Activated CD8-positive, alpha-beta memory T cell treated with anti-CD3 and anti-CD28 coated beads, Interleukin-2, amount 50 U/mL, for 4 hours (primary cell): ENCODE measurements around the gene HPX.

Source experiments
- DNase-seq: peaks from one replicate; pipeline ENCODE4 v3.0.0-alpha.2; 2020

The HPX gene, protein sequence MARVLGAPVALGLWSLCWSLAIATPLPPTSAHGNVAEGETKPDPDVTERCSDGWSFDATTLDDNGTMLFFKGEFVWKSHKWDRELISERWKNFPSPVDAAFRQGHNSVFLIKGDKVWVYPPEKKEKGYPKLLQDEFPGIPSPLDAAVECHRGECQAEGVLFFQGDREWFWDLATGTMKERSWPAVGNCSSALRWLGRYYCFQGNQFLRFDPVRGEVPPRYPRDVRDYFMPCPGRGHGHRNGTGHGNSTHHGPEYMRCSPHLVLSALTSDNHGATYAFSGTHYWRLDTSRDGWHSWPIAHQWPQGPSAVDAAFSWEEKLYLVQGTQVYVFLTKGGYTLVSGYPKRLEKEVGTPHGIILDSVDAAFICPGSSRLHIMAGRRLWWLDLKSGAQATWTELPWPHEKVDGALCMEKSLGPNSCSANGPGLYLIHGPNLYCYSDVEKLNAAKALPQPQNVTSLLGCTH

DNA sequence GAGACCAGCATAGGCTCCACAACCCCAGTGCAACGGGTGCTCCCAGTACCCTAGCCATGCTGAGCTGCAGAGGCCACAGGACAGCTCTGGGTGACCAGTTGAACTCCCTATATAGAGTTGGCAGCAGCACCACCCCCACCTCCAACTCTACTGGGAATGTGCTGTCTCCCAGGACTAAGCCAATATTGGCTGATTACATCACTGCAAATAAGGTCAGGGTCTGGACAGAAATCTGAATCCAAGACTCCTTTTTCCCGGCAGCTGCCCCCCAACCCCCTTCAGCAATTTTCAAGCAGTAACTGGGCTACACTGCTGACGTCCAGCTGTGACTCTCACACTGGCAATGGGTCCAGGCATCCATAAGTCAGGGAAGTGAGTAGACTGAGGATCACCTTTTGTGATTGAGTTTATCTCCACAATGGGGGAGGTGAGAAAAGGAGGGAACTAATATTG is at the start of gene HPX:
TSS of gene HPX (minus strand) at position 82 of the 453 bp plus-strand sequence. CDS start at position 58, 24 bp downstream.
- DNase-seq = no peak

DNA sequence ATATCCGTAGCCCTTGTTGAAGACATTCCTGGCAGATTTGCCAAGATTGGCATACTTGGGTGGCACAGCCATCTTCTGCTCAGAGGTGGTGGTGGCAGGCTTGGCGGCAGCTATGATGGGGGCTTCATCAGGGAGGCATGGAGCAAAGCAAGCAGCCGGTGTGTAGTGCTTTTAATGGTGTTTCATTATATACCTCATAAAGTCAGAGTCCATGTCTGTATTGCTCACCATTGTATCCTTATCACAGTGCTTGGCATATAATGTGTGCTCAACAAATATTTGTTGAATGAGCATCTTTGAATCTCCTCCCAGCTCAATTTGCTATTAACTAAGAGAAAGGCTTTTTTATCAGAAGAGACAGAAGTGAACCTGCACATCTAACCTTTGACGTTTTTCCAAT is 48.5 kb upstream of the HPX start:
- no peak for DNase-seq

DNA sequence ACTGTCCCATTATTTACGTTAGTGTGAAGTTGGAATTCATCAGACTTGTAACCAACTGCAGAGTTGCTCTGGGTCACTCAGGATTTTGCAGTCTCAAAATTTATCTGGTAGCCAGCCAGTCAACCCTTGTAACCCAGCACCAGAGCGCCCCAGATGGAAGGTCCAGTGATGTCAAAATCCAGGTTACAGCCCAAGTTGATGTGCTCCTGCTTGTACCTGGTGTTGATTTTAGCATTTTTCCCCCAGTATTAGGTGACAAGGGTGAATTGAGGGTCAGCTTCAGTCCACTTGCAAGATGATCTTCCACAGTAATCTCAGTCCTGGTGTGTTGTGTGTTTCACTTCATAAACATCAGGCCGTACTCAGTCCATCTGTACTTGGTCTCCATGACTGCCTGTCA is 48.0 kb upstream of the HPX start:
- no peak for DNase-seq

DNA sequence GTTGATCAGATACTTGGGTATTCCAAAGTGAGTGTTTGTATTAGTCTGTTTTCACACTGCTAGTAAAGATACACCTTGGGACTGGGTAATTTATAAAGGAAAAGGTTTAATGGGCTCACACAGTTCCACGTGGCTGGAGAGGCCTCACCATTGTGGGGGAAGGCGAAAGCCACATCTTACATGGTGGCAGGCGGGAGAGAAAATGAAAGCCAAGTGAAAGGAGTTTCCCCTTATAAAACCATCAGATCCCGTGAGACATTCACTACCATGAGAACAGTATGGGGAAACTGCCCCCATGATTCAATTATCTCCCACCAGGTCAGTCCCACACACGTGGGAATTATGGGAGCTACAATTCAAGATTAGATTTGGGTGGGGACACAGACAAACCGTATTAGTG is 47.6 kb upstream of the HPX start:
- no peak for DNase-seq

DNA sequence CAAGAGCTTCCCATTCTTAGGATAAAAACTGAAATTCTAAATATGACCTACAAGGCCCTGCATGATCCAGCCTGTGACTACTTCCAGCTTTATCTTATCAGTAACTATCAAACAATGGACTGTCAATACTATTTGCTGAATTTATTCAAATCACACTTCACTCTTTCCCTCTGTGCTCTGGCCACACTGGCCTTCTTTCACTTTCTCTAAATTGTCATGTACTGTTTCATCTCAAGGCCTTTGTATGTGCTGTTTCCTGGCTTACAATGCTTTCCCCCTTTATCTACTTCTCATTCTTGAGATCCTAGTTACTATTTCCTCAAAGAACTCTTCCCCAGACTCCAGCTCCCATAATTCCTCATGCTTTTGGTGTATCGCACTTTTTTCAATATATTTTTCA is 46.2 kb upstream of the HPX start:
- DNase-seq = no peak

DNA sequence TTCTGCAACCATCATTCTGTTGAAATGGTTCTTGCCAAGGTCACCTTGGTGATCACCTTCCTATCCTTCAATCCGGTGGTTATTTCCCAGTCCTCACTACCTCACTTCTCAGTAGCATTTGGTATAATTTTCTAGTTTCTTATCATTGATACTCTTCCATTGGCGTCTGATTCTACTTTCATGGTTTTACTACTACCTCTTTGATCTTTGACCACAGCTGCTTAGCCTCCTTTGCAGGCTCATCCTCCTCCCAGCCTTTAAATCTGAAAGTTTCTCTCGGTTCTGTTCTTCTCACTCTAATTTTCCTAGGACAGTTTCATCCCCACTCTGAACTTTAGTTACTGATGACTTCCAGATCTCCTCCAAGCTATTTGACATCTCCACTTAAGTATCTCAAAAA is 45.5 kb upstream of the HPX start:
- DNase-seq = no peak

DNA sequence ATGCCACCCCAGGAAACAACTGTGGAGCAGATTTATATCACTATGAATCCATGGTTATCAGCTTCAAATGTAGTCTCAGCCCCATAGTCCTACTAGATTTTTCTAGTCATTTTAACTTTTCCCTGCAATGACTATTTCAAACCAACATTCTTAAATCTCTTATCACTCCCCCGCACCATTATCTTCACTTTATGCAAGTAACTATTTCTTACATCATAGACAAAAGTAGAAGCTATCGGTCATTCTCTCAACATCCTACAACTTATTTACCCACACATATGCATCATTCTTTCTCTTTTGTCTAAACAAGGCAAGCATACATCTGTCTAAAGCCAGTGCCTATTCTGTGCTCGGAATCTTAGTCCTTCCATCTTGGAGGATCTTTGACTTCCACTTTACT is 44.9 kb upstream of the HPX start:
- DNase-seq = no peak

DNA sequence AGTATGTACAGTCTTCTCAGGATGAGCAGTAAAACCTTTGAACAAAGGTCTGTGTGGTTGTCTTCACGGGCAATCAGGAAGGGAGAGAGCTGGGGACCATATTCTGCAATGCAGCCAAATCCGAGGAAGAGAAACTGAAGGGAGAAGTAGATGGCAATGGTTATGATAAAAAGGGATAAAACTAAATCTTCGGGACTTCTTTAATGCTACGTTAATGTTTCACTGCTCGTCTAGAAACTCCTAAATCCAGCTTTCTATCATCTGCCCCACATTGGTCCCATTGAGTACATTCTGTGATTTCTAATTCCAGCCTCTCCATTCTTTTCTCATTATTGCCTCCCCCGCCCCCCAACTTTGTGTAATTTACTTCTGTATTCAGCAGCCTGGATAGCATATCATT is 42.2 kb upstream of the HPX start:
- DNase-seq = no peak

DNA sequence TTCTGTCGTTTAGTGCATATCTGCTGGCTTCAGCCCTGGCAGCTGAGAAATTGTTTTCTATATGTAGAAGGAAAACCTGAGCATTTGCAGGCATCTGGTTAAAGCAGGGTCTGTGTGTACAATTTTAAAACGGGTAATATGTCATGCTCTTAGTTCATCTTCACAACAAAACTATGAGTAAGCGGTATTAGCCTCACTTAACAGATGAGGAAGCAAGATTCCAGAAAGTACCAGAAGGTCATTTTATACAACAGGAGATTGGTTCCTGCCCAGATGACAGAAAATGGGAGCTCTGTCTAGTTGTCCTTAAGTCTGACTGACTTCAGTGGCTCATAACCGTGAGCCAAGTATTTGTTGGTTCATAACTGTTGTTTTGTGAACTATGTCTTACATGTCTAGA is 41.7 kb upstream of the HPX start:
- DNase-seq = no peak

DNA sequence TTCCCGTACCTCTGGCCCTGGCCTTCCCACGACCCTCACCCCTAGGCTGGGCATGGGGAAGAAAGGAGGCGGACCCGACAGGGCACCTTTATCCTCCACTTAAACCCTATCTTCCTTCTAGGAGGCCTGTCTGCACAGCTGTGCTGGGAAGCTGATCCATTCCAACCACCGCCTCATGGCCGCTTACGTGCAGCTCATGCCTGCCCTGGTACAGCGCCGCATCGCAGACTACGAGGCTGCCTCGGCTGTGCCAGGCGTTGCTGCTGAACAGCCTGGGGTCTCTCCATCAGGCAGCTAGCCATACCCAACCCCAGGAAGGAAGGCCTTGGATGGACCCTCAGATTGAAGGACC is 41.1 kb upstream of the HPX start:
- DNase-seq = no peak

DNA sequence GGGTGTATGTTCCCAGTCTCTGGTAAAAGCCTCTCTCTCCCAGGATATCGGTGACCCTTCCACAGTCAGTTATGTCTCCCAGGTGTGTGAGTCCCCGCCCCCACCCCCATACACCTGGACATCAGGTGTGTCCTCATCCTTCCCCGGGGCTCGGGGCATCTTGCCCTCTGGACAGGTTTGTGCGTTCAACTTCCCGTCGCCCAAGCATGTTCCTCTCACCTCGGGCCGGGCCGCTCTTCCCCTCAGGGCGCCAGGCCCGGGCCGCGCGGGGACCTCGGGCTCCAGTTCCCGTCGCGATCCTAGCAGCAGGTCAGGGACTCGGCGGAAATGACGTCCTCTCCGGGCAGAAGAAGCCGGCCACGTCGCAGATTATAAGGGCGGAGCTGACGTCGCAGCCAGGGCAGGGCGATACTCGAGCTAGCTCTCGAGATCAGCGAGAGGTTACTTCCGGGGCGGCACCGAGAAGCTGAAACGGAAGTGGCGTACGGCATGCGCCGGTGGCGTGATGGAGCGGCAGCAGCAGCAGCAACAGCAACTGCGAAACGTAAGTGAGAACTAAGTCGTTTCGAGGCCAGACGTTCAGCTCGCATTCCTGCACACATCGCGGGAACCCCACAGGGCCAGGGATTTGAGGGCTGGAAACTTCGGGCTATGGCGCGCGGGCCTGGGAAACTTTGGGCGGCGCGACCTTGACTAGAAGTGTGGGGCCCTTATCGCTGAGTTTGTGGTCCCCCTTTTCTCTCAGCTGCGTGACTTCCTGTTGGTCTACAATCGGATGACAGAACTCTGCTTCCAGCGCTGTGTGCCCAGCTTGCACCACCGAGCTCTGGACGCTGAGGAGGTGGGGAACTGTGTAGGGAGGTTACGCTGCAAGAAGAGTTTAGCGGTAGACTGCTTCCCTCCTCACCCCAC is 40.5 kb upstream of the HPX start, which contains the start of the genes ARFIP2 and TIMM10B:
TSS of gene ARFIP2 (minus strand) at position 320 of the 912 bp plus-strand sequence. CDS start 910 bp downstream, outside the sequence.
TSS of gene TIMM10B (plus strand) at position 490 of the 912 bp plus-strand sequence. CDS start at position 506, 16 bp downstream.
- DNase-seq = peak; percentile 96

DNA sequence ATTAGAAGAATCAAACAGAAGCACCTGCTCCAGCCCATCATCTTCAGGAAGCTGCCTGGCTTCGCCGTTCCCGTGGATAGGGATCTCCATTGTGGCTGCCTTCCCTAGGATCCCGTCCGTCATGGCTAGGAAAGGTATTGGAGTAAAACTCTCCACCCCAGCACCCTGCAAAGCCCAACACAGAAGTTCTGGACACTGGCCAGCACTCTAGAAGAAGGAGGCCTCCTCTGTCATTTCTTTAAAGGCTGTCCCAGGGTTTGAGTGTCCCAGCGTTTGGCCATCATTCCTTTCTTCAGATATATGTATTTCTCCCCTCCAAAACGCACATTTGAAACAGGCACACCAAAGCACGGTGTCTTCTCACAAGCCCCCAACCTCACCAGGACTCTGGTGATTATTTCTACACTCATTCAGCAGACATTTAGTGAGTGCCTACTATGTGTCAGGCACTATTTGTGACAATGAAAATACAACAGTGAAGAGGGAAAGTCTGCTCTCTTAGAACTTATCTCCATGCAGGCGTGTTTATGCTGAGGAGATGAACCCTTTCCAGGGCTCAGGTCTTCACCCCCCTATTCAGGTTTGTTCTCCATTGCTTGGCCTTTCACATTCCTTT is 39.6 kb upstream of the HPX start:
- DNase-seq = no peak

DNA sequence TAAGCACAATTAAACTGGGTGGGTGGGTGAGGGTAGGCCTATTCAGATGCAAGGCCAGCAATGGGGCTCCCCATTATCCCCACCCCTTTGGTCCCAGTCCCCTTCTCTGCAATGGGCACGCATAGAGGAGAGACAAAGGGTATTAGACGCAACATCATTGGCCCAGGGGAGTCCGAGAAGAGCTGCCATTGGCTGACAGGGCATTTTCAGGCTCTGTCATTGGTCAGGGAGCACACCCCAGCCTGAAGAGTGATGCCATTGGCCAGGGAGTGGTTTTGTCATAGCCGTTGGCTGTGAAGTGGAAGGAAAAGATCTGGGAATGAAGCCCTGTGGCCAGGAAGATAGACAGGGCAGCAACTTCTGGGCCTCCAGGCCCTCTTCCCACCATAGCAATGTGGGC is 35.8 kb upstream of the HPX start:
- no peak for DNase-seq

DNA sequence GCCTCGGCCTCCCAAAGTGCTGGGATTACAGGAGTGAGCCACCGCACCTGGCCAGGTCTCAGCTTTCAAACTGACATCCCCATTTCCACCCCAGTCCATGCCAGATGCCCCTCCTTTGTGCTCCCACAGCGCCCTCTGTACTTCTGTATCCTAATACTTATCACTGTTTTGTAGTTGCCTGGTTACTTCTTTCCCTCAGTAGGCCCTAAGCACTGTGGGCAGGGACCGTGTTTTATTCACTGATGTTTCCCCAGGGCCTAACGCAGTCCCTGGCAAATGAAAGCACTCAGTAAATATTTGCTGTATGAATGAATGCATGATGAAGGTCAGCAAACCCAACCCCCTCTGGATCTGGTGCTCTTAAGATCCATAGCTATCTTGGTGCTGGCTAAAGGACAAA is 35.1 kb upstream of the HPX start:
- no peak for DNase-seq

DNA sequence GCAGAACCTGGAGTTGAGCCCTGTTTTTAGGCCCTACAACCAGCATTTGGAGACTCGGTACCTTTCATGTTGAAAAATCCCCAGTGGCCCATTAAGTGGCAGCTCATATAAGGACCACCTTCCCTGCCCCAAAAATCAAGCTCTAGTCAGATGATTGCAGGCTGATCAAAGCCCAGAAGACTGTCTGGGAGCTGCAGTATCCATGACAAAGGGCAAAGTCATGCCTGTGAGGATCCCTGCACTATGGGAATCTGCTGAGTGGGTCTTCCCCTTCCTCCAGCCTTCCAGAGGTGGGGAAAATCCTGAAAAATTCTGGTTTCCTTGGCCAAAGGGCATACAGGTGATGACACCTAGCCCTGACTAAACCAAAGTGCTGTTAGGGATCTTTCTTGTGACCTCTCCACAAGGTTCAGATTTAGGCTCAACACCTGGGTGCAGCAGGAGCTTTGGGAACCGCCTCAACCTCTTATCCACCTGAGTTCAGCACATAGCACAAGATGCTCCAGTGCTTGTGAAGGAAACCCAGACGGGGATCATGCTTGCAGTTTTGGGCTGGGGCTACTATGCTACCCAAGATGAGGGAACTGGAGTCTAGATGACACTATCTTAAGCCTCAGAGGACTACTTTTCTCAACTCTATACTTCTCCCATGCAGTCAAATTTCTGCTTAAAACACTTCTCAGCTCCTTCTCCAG is 34.2 kb upstream of the HPX start:
- DNase-seq = no peak

DNA sequence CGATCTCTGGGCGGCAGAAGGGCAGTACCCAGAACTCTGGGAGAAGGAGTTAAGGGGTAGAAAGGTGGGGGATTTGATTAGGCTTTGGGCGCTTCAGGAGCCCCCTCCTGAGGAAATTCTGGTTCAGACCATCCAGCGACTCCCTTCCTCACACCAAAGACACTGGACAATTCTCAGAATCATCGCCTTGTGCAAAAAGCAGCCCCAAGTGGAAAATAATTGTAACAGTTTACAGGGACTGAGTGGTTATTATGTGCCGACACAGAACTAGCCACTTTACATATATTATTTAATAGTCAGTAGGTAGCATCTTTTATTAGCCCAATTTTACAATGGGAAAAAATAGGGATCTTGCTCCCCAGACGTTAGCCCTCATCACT is 33.6 kb upstream of the HPX start:
- no peak for DNase-seq

DNA sequence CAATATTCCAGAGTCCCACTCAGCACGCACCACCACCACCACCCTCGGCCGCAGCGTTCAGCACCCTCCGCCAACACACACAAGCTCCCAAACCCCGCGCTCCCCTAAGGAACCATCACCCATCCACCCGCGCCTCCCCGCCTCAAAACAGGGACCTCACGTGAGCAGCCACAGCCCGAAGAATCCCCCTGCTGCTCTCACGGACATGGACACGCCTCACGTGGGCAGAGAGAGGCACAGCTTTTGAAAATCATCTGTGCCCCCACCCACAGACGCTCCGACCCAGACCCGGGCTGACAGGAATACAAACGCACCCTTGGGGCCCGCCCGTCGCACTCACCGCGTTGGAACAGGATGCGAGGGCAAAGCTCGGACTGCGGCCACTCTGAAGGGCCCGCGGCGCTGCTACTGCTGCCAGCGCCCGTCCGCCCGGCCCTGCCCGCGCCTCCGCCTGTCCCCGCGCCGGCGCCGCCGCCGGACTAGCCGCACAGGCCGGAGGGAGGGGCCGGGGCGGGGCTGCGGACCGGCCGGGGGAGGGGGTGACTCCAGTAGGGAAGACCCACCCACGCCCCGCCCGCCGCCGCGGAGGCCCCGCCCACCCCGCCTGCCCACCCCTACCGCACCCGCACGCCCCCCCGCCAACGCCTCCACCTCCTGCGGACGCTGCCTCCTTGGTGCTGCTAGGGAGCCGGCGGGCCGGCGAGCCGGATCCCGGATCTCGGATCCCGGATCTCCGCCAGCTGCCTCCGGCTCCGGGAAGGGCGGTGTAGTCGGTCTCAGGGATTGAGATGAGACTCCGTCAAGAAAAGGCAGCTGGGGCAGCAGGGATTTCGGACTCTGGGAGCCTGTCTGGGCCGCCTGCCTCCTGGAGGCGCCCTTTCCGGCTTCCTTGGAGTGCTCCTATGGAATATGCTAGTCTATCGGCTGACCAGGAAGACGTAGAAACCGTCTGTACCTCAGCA is 32.9 kb upstream of the HPX start, which contains the start of gene TRIM3:
TSS of gene TRIM3 (minus strand) at position 491 of the 962 bp plus-strand sequence. CDS start 8,246 bp downstream, outside the sequence.
- DNase-seq = peak; percentile 74

DNA sequence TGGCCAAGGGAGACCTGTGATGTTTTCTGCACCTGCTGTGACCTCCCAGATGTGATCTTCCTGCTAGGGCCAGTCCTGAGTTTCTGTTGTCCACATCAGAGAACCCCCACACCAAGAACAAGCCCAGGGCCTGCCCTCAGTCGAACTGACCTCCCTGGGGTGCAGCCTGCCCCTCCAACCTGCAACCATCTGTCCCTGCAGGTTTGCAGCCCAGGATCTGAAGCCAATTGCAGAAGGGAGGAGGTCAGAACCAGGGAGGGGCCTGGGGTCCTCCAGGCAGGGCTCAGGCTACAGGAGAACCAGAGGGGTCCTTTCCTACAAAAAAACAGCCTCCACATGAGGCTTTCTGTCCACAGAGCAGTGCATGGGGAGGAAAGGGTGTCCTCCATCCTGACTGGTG is 32.1 kb upstream of the HPX start:
- no peak for DNase-seq

DNA sequence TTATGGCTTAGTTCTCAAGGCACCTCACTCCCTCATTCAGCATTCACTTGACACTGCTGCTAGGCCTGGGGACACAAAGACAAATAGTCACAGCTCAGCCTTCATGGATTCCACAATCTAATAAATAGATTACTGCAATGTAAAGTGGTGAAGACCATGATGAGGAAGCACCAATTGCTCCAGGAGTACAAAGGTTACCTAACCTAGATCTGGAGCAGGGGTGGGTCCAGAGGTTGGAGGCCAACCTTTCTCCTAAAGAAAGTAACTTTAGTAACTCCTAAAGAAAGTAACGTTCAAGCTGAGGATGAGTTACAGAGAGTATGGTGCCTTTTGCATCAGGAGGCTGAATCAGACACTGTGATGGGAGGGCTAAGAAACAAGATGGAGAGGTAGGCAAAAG is 28.8 kb upstream of the HPX start:
- DNase-seq = no peak

DNA sequence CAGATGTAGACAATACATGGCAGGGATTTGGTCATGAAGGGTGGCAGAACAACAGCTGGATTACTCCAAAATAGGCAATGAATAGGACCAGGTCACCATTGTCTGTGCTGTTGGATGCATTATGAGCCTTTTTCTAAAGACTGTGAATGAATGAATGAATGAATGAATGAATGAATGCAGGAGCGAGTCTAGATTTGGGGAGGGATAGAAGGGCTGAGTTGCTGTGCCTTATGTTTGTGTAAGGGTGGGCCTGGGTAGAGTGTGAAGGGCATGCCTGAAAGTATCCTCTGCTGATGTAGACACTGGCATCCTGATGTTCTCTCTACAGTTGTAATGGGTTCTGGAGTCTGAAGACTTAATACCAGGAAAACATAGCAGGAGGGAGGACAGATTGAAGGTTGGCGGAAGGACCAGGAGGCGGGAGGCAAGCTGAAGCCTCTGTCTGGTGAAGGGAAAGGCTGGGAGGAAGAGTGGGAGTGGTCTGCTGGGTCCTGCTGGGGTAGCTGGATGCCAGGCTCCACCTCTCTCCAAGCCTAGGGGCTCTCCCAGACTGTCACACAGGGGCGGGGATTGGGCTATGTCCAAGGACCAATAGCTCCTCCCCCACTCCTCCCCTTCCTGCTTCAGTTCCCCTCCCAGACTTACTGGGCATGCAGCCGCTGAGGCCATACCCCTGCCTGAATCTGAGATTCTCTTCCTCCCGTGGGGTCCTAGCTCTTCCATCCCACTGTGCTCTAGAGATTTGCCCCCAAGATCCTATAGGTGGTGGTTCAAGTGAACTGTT is 28.1 kb upstream of the HPX start:
- DNase-seq = no peak

DNA sequence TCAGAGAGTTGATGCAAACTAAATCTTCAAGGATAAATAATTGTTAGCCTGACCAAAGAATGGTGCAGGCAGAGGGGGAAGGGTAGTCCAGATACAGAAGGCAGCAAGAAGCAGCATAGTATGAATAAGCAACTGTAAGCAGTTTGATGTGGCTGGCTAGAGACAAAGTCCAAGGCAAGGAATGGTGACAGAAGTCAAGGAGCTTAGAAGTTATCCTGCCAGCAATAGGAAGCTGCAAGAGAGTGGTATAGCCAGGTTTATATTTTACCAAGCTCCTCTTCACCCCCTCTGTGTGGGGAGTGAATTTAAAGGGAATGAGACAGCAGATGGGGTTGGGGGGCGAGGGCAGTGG is 18.3 kb upstream of the HPX start:
- no peak for DNase-seq
